ENCODE results near the gene GRXCR2. TPM values are rescaled to one million over a fixed set of nuclear protein-coding genes. Genes with fewer than 3 reads are reported as not detected.

GRXCR2 gene
- total RNA-seq (2014; rRNA removed; shearing (Covaris generic); ENCODE audit: low replicate concordance) = not detected in 2 replicates

- Histone ChIP-seq H3K27me3 (no peaks in the 10 kb centered on the region), H3K9me3 (no peaks in the 10 kb centered on the region), H3K36me3 (no peaks in the 10 kb centered on the region), H3K4me3 (no peak within 1 kb of the TSS)
- no peak for DNase-seq
Measured at GRCh38 chr5:145872914-145873313, at the start of gene GRXCR2. TSS of gene GRXCR2 (minus strand) at chr5:145873014. CDS start at chr5:145872968, 46 bp downstream.

GRCh38 chr5:145922059-145922458 lies 49.2 kb upstream of the GRXCR2 start:
- Histone ChIP-seq H3K36me3 (no peaks in the 10 kb centered on the region), H3K9me3 (peaks cover 8% of the 10 kb centered on the region), H3K4me3 (no peak overlapping the region), H3K27me3 (no peaks in the 10 kb centered on the region)
- DNase-seq = no peak

DNA sequence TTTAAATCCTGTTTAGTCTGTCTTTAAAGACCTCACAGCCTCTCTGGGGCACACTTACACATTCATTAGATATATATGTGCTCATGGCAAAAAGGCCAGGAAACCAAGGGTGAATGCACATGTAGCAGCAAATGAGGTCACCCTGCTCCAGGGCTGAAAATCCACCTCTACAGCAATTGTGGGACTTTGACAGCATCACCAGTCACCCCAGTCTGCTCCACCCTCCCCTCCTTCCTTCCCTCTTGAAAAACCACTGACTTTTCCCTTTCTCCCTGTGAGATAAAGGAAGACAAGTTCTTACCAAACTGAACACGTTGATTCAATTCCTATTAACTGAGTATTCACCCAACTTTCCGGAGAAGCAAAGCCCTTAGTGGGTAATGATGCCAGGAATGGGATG lies 48.4 kb upstream of the GRXCR2 start:
- peaks cover 4% of the 10 kb centered on the region; the same call in 1 of the 2 replicates for H3K9me3 ChIP-seq
- H3K27me3 ChIP-seq = no peaks in the 10 kb centered on the region
- DNase-seq = peak; percentile 43
- H3K4me3 ChIP-seq = no peak overlapping the region
- H3K36me3 ChIP-seq = no peaks in the 10 kb centered on the region

DNA sequence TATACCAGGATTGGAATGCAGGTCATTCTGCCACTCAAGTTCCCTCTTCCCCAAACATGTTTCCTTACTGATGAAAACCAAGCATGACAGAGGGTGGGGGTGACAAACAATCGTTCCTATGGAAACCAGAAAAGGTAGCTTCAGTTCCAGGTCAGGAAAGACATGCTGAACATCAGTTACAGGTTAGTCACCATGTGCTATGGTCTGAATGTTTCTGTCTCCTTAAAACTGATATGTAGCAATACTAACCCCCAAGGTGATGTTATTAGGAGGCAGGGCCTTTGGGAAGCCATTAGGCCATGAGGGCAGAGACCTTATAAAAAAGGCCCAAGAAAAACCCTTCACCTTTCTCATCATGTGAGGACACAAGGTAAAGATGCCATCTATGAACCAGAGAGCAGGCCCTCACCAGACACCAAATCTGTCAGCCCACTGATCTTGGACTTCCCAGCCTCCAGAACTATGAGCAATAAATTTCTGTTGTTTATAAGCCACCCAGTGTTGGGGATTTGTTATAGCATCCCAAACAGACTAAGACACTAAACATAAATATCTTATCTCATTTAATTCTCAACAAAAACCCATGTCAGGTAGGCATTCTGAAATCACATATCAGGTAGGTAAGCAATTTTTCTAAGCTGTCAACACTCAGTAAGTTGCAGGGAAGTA lies 47.9 kb upstream of the GRXCR2 start:
- H3K27me3 ChIP-seq = no peaks in the 10 kb centered on the region
- no peaks in the 10 kb centered on the region for H3K36me3 ChIP-seq
- no peak for DNase-seq
- peaks cover 3% of the 10 kb centered on the region; the same call in 1 of the 2 replicates for H3K9me3 ChIP-seq
- H3K4me3 ChIP-seq = no peak overlapping the region

- peaks cover 3% of the 10 kb centered on the region; the same call in 1 of the 2 replicates for H3K9me3 ChIP-seq
- no peaks in the 10 kb centered on the region for H3K36me3 ChIP-seq
- no peak overlapping the region for H3K4me3 ChIP-seq
- no peaks in the 10 kb centered on the region for H3K27me3 ChIP-seq
- no peak for DNase-seq
Measured at GRCh38 chr5:145919413-145919812, 46.6 kb upstream of the GRXCR2 start.

GRCh38 chr5:145918397-145918796 lies 45.6 kb upstream of the GRXCR2 start:
- no peaks in the 10 kb centered on the region for H3K27me3 ChIP-seq
- no peaks in the 10 kb centered on the region for H3K36me3 ChIP-seq
- peaks cover 3% of the 10 kb centered on the region; the same call in 1 of the 2 replicates for H3K9me3 ChIP-seq
- H3K4me3 ChIP-seq = no peak overlapping the region
- DNase-seq = no peak

- Histone ChIP-seq H3K9me3 (peaks cover 3% of the 10 kb centered on the region; the same call in 1 of the 2 replicates), H3K4me3 (no peak overlapping the region), H3K27me3 (no peaks in the 10 kb centered on the region), H3K36me3 (no peaks in the 10 kb centered on the region)
- peak; percentile 68 for DNase-seq
Measured at GRCh38 chr5:145917288-145917687, 44.5 kb upstream of the GRXCR2 start.

DNA sequence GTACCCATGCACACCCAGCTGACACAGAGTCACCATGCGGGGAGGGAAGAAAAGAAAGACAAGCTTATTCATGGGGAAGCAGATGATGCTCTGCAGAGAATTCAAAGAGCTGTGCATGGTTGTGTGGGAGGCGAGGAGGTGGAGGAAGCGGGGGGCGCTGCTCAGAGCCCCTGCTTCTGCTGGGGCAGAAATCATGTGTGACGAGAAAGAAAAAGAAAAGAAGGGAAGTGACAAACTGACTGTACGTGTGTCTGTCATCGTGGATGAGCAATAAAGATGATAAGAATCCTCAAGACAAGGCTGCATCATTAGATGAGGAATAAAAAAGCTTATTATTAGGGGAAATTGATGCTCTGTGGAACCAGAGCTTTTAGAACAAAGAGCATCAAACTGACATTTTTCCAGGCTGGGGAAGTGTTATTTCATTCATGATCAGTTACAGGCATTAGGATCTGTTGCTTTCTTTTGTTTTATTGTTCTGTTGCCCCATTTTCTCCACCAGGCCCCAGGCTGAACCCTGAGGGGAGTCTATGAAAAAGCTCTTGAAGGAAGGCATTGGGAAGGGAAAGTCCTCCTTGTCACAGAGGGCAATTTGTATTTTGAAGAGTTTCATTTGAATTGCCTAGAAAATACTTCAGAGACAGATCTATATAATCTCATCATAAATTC lies 43.3 kb upstream of the GRXCR2 start:
- Histone ChIP-seq H3K9me3 (peaks cover 3% of the 10 kb centered on the region; the same call in 1 of the 2 replicates), H3K27me3 (no peaks in the 10 kb centered on the region), H3K4me3 (no peak overlapping the region), H3K36me3 (no peaks in the 10 kb centered on the region)
- DNase-seq = no peak

DNA sequence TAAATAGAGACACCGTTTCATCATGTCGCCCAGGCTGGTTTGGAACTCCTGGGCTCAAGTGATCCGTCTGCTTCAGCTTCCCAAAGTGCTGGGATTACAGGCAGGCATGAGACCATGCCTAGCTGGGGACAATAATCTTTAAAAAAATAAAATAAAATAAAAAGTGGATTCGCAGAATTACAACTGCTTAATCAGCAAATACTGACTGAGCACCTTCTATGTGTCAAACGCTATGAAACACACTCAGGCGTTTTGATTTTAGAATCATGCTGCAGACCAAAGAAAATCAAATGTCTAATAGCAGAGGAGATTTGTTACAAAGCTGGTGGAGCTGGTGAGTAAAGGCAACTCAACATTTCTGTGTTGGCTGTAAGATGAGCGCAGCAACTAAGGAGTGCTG lies 40.9 kb upstream of the GRXCR2 start:
- no peak for DNase-seq
- Histone ChIP-seq H3K4me3 (no peak overlapping the region), H3K9me3 (no peaks in the 10 kb centered on the region), H3K36me3 (no peaks in the 10 kb centered on the region), H3K27me3 (no peaks in the 10 kb centered on the region)

GRCh38 chr5:145912594-145912993 lies 39.8 kb upstream of the GRXCR2 start:
- no peaks in the 10 kb centered on the region for H3K36me3 ChIP-seq
- H3K9me3 ChIP-seq = no peaks in the 10 kb centered on the region
- no peak for DNase-seq
- no peak overlapping the region for H3K4me3 ChIP-seq
- H3K27me3 ChIP-seq = no peaks in the 10 kb centered on the region

GRCh38 chr5:145912019-145912418 lies 39.2 kb upstream of the GRXCR2 start:
- no peaks in the 10 kb centered on the region for H3K27me3 ChIP-seq
- H3K9me3 ChIP-seq = no peaks in the 10 kb centered on the region
- H3K4me3 ChIP-seq = no peak overlapping the region
- no peaks in the 10 kb centered on the region for H3K36me3 ChIP-seq
- DNase-seq = no peak

DNA sequence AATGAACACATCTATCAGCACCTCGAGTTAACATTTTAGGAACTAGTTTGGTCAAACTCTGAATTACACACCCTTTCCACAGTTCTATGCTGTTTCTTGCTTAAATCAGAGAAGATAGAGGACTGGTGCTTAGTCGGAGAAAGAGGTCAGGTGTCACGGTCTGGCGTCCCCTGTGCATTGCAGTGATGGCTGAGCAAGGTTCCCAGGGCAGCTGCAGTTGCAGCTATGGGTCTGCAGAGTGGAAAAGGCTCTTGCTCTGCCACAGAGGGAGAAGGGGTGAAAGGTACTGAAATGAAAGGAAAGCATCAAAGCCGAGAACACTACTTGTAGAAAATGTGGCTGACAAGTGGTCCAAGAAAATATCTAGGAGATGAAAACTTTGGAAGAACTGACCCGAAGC lies 38.4 kb upstream of the GRXCR2 start:
- DNase-seq = no peak

DNA sequence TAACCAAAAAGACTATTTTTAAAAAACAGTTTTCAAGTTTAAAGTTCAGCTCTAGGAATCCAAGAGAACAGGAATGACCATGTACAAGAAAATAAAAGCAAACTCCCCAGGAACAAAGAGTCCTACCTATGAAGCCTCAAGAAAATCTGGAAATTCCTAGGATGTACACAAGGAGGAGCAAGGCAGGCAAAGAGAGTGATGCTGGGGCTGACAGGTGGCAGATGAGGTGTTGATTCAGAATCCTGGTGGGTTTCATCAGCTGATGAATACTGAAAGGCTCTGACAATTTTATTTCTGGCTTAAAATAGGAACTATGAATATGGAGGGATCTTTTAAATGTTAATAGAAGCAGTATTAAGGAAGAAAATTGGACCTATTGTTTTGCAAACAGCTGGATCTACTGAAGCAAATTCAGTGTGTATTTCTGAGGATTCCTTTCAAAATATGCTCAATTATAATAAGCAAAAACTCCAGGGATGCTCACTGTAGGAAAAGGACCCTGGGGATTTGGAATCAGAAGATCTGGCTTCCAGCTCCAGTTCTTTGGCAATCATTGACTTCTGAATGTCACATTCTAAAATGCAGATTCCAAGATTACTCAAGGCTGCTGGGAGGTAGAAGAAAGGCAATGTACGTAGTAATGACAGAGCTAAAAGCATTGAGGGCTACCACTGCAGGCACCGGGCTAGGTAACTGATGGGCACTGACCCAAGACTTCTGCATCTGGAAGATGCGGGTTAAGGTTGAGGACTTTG lies 35.6 kb upstream of the GRXCR2 start:
- no peaks in the 10 kb centered on the region for H3K36me3 ChIP-seq
- H3K27me3 ChIP-seq = no peaks in the 10 kb centered on the region
- 0 out of 2 replicates have a peak, but pooled peaks cover 2% of the 10 kb centered on the region for H3K9me3 ChIP-seq
- no peak overlapping the region for H3K4me3 ChIP-seq
- no peak for DNase-seq

More for the DNA sequence above, 38.4 kb upstream of the GRXCR2 start:
- 0 out of 2 replicates have a peak, but pooled peaks cover 2% of the 10 kb centered on the region for H3K9me3 ChIP-seq
- H3K27me3 ChIP-seq = no peaks in the 10 kb centered on the region
- H3K4me3 ChIP-seq = no peak overlapping the region
- no peaks in the 10 kb centered on the region for H3K36me3 ChIP-seq

DNA sequence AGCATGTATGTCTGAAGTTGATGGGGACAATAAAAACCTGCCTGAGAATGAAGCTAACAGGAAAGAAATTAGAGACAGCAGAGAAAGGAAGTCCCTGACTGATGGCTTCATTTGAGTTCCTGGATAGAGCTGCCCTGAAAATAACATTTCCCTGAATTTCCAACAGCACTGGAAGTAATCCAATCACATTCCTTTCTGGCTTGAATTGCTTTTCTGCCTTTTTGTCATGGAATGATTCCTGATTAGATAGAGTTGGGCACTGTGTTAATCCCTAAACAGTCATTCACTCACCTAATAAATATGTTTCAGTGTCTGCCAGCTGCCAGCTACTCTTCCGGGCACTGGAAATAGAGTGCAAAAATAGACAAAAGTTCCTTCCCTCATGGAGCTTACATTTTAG lies 33.6 kb upstream of the GRXCR2 start:
- no peaks in the 10 kb centered on the region for H3K36me3 ChIP-seq
- H3K4me3 ChIP-seq = no peak overlapping the region
- 0 out of 2 replicates have a peak, but pooled peaks cover 2% of the 10 kb centered on the region for H3K9me3 ChIP-seq
- DNase-seq = no peak
- no peaks in the 10 kb centered on the region for H3K27me3 ChIP-seq

GRCh38 chr5:145904743-145905142 lies 31.9 kb upstream of the GRXCR2 start:
- no peak for DNase-seq
- Histone ChIP-seq H3K4me3 (no peak overlapping the region), H3K9me3 (0 out of 2 replicates have a peak, but pooled peaks cover 2% of the 10 kb centered on the region), H3K36me3 (no peaks in the 10 kb centered on the region), H3K27me3 (no peaks in the 10 kb centered on the region)

GRCh38 chr5:145903867-145904266 lies 31.1 kb upstream of the GRXCR2 start:
- no peaks in the 10 kb centered on the region for H3K27me3 ChIP-seq
- no peaks in the 10 kb centered on the region for H3K36me3 ChIP-seq
- H3K4me3 ChIP-seq = no peak overlapping the region
- H3K9me3 ChIP-seq = 0 out of 2 replicates have a peak, but pooled peaks cover 2% of the 10 kb centered on the region
- no peak for DNase-seq

GRCh38 chr5:145903113-145903512 lies 30.3 kb upstream of the GRXCR2 start:
- no peaks in the 10 kb centered on the region for H3K36me3 ChIP-seq
- no peak overlapping the region for H3K4me3 ChIP-seq
- H3K9me3 ChIP-seq = 0 out of 2 replicates have a peak, but pooled peaks cover 2% of the 10 kb centered on the region
- H3K27me3 ChIP-seq = no peaks in the 10 kb centered on the region
- DNase-seq = no peak

Measured in MG63 (cell line).